GM18520 (cell line): ENCODE results near the gene HTT-AS.
"Not testable (repeated sequence)": the region's sequence is repeated elsewhere in the genome, so short reads cannot be mapped to it uniquely, and the experiment has no call there.

ENCODE experiments used
- ATAC-seq: cut with Tn5 transposase; IDR thresholded peaks from one replicate; pipeline ENCODE4 v1.9.1; 2021; ENCODE audit not compliant: unreplicated experiment

Gene HTT-AS

GRCh38 chr4:3074078-3074845, at the start of gene HTT-AS, which contains the start of gene HTT:
TSS of gene HTT-AS (minus strand) at chr4:3074538.
TSS of gene HTT (plus strand) at chr4:3074681. CDS start at chr4:3074826, 145 bp downstream.
- ATAC-seq: peak; percentile 83

- no peak for ATAC-seq
These were observed 48.9 kb upstream of the HTT-AS start for GRCh38 chr4:3123181-3123671.

- ATAC-seq: no peak
These were observed 47.8 kb upstream of the HTT-AS start for GRCh38 chr4:3122081-3122563.

GRCh38 chr4:3121596-3121995, 47.3 kb upstream of the HTT-AS start:
- ATAC-seq: no peak

GRCh38 chr4:3121110-3121509, 46.8 kb upstream of the HTT-AS start:
- no peak for ATAC-seq

- no peak for ATAC-seq
These were observed 45.1 kb upstream of the HTT-AS start for GRCh38 chr4:3119464-3119863.

GRCh38 chr4:3118312-3118711, 44.0 kb upstream of the HTT-AS start:
- ATAC-seq: no peak

- no peak for ATAC-seq
These were observed 42.6 kb upstream of the HTT-AS start for GRCh38 chr4:3116955-3117354.

- no peak for ATAC-seq
These were observed 41.4 kb upstream of the HTT-AS start for GRCh38 chr4:3115637-3116270.

GRCh38 chr4:3114377-3114776, 40.0 kb upstream of the HTT-AS start:
- no peak for ATAC-seq

- ATAC-seq: no peak
These were observed 38.5 kb upstream of the HTT-AS start for GRCh38 chr4:3112609-3113469.

GRCh38 chr4:3112201-3112600, 37.9 kb upstream of the HTT-AS start:
- no peak for ATAC-seq

- ATAC-seq: no peak
These were observed 37.1 kb upstream of the HTT-AS start for GRCh38 chr4:3111461-3111860.

GRCh38 chr4:3108211-3108610, 33.9 kb upstream of the HTT-AS start:
- ATAC-seq: no peak

GRCh38 chr4:3107691-3108121, 33.4 kb upstream of the HTT-AS start:
- no peak for ATAC-seq

- no peak for ATAC-seq
These were observed 32.9 kb upstream of the HTT-AS start for GRCh38 chr4:3107271-3107670.

GRCh38 chr4:3106339-3107186, 32.2 kb upstream of the HTT-AS start:
- ATAC-seq: peak; percentile 94

GRCh38 chr4:3098346-3098745, 24.0 kb upstream of the HTT-AS start:
- ATAC-seq: no peak

GRCh38 chr4:3096202-3096601, 21.9 kb upstream of the HTT-AS start:
- ATAC-seq: no peak

GRCh38 chr4:3094701-3095100, 20.4 kb upstream of the HTT-AS start:
- ATAC-seq: not testable (repeated sequence)
